WTC11 (cell line): Measurements from ENCODE around the gene CGB3.

Source experiments
- CTCF ChIP-seq: fragments of 200-600 bp; IDR thresholded peaks from 2 replicates; pipeline ENCODE4 v1.8.0; 2022; ENCODE audit warnings: antibody characterized with exemption
- E2F4 ChIP-seq: sonication (generic); formaldehyde crosslinking; IDR thresholded peaks from 2 replicates; pipeline ENCODE4 v1.8.1; 2022; ENCODE audit warnings: low read depth, mild to moderate bottlenecking, moderate library complexity, missing genetic modification reagents, borderline replicate concordance
- ELF4 ChIP-seq: sonication (generic); formaldehyde crosslinking; IDR thresholded peaks from 2 replicates; pipeline ENCODE4 v1.8.1; 2022; ENCODE audit warnings: low read depth, mild to moderate bottlenecking, moderate library complexity, missing genetic modification reagents
- GTF2I ChIP-seq: fragments of 250-450 bp; sonication (Bioruptor Pico); conservative IDR thresholded peaks from 2 replicates; pipeline ENCODE4 v1.4.0; 2021; ENCODE audit warnings: mild to moderate bottlenecking
- JAZF1 ChIP-seq: fragments of 250-450 bp; sonication (Bioruptor Pico); IDR thresholded peaks from 2 replicates; pipeline ENCODE4 v1.9.0; 2021; ENCODE audit warnings: moderate library complexity, mild to moderate bottlenecking, inconsistent platforms
- MAX ChIP-seq: sonication (generic); formaldehyde crosslinking; IDR thresholded peaks from 2 replicates; pipeline ENCODE4 v1.8.0; 2022; ENCODE audit warnings: mild to moderate bottlenecking, missing genetic modification reagents
- MXD4 ChIP-seq: fragments of 250-450 bp; sonication (Bioruptor Pico); IDR thresholded peaks from 2 replicates; pipeline ENCODE4 v1.8.0; 2021; ENCODE audit warnings: mild to moderate bottlenecking, moderate library complexity, borderline replicate concordance
- NFYB ChIP-seq: sonication (generic); formaldehyde crosslinking; conservative IDR thresholded peaks from 2 replicates; pipeline ENCODE4 v1.8.0; 2022; ENCODE audit warnings: low read depth, missing genetic modification reagents
- PRDM15 ChIP-seq: sonication (generic); formaldehyde crosslinking; IDR thresholded peaks from 2 replicates; pipeline ENCODE4 v1.8.0; 2022; ENCODE audit warnings: missing genetic modification reagents
- TEAD4 ChIP-seq: sonication (generic); formaldehyde crosslinking; IDR thresholded peaks from 2 replicates; pipeline ENCODE4 v1.8.0; 2022; ENCODE audit warnings: mild to moderate bottlenecking, missing genetic modification reagents
- ZNF138 ChIP-seq: sonication (generic); formaldehyde crosslinking; conservative IDR thresholded peaks from 2 replicates; pipeline ENCODE4 v1.8.1; 2022; ENCODE audit warnings: mild to moderate bottlenecking, moderate library complexity, missing genetic modification reagents
- TF ChIP-seq, protein P1 (sequence below): sonication (generic); formaldehyde crosslinking; IDR thresholded peaks from 2 replicates; pipeline ENCODE4 v1.8.1; 2023; ENCODE audit warnings: mild to moderate bottlenecking, missing genetic modification reagents, borderline replicate concordance
- TF ChIP-seq, protein P2 (sequence below): sonication (generic); formaldehyde crosslinking; IDR thresholded peaks from 2 replicates; pipeline ENCODE4 v1.8.1; 2022; ENCODE audit warnings: low read depth, missing genetic modification reagents, borderline replicate concordance
- TF ChIP-seq, protein P3 (sequence below): sonication (generic); formaldehyde crosslinking; IDR thresholded peaks from 2 replicates; pipeline ENCODE4 v1.8.1; 2023; ENCODE audit warnings: mild to moderate bottlenecking, missing genetic modification reagents

DNA sequence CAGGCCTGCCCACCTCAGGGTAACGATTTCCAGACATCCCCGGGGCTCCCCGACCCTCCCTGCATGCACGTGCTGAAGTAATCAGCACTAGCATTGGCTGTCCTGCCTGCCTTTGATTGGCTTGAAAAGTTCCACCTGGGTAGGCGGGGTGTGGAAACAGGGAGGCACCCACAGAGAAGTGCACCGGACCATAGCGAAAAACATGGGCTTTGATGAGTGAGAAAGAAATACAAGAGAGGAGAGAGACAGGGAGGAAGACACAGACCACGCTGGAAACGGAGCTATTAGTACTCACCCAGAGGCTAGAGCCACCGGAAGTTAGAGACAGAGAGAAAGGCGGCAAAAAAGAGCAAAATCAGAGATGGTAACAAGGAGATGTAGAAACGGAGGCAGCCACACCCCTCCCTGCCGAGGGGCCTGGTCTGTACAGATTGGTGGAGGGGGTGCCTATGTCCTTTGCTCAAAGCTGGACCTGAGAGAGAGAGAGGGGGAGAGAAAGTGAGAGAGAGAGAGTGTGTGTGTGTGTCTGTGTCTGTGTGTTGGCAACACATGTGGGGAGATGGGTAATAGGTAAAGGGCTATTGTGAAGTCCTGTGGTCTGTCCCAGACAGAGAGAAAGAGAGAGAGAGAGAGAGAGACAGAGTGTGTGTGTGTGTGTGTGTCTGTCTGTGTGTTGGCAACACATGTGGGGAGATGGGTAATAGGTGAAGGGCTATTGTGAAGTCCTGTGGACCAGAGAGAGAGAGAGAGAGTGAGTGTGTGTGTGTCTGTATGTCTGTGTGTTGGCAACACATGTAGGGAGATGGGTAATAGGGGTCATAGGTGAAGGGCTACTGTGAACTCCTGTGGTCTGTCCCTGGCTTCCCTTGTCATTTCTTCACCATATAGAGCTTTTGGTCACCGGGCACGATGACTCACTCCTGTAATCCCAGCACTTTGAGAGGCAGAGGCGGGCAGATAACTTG is 2.9 kb downstream of the CGB3 start:
- no peak for TF ChIP-seq CTCF
- TF ChIP-seq ELF4 (CRISPR knock-in tag), result no peak
- no peak for TF ChIP-seq GTF2I
- no peak for TF ChIP-seq ZNF138 (CRISPR knock-in tag)
- TF ChIP-seq, protein P1, sequence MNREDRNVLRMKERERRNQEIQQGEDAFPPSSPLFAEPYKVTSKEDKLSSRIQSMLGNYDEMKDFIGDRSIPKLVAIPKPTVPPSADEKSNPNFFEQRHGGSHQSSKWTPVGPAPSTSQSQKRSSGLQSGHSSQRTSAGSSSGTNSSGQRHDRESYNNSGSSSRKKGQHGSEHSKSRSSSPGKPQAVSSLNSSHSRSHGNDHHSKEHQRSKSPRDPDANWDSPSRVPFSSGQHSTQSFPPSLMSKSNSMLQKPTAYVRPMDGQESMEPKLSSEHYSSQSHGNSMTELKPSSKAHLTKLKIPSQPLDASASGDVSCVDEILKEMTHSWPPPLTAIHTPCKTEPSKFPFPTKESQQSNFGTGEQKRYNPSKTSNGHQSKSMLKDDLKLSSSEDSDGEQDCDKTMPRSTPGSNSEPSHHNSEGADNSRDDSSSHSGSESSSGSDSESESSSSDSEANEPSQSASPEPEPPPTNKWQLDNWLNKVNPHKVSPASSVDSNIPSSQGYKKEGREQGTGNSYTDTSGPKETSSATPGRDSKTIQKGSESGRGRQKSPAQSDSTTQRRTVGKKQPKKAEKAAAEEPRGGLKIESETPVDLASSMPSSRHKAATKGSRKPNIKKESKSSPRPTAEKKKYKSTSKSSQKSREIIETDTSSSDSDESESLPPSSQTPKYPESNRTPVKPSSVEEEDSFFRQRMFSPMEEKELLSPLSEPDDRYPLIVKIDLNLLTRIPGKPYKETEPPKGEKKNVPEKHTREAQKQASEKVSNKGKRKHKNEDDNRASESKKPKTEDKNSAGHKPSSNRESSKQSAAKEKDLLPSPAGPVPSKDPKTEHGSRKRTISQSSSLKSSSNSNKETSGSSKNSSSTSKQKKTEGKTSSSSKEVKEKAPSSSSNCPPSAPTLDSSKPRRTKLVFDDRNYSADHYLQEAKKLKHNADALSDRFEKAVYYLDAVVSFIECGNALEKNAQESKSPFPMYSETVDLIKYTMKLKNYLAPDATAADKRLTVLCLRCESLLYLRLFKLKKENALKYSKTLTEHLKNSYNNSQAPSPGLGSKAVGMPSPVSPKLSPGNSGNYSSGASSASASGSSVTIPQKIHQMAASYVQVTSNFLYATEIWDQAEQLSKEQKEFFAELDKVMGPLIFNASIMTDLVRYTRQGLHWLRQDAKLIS (CRISPR knock-in tag), result no peak
- no peak for TF ChIP-seq MXD4 (CRISPR knock-in tag)
- no peak for TF ChIP-seq TEAD4 (CRISPR knock-in tag)
- no peak for TF ChIP-seq E2F4 (CRISPR knock-in tag)
- no peak for TF ChIP-seq PRDM15 (CRISPR knock-in tag)
- TF ChIP-seq JAZF1 (CRISPR knock-in tag), result no peak
- no peak; the same call in 1 of the 2 replicates for TF ChIP-seq MAX (CRISPR knock-in tag)
- TF ChIP-seq NFYB (CRISPR knock-in tag), result no peak
- TF ChIP-seq, protein P2, sequence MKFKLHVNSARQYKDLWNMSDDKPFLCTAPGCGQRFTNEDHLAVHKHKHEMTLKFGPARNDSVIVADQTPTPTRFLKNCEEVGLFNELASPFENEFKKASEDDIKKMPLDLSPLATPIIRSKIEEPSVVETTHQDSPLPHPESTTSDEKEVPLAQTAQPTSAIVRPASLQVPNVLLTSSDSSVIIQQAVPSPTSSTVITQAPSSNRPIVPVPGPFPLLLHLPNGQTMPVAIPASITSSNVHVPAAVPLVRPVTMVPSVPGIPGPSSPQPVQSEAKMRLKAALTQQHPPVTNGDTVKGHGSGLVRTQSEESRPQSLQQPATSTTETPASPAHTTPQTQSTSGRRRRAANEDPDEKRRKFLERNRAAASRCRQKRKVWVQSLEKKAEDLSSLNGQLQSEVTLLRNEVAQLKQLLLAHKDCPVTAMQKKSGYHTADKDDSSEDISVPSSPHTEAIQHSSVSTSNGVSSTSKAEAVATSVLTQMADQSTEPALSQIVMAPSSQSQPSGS (CRISPR knock-in tag), result no peak
- TF ChIP-seq, protein P3, sequence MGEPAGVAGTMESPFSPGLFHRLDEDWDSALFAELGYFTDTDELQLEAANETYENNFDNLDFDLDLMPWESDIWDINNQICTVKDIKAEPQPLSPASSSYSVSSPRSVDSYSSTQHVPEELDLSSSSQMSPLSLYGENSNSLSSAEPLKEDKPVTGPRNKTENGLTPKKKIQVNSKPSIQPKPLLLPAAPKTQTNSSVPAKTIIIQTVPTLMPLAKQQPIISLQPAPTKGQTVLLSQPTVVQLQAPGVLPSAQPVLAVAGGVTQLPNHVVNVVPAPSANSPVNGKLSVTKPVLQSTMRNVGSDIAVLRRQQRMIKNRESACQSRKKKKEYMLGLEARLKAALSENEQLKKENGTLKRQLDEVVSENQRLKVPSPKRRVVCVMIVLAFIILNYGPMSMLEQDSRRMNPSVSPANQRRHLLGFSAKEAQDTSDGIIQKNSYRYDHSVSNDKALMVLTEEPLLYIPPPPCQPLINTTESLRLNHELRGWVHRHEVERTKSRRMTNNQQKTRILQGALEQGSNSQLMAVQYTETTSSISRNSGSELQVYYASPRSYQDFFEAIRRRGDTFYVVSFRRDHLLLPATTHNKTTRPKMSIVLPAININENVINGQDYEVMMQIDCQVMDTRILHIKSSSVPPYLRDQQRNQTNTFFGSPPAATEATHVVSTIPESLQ (CRISPR knock-in tag), result no peak
